Body of pancreas (tissue), 4 donors: ENCODE data around the gene FNBP1L. TPM values are rescaled to one million over a fixed set of nuclear protein-coding genes. Genes with fewer than 3 reads are reported as not detected.
"Not testable (repeated sequence)": the region's sequence is repeated elsewhere in the genome, so short reads cannot be mapped to it uniquely, and the experiment has no call there.

ENCODE experiments used
- ATAC-seq: fragments of 150-250 bp; one replicate; pipeline ENCODE4 v1.9.1; 2016
- DNase-seq, 4 donors: peaks; one replicate each; pipeline ENCODE4 v3.0.0-alpha.2; 2019
- H3K27ac ChIP-seq, 4 donors: fragments of 200-600 bp; sonication (generic); 1 replicate in 3 of 4; 2 replicates in 1 of 4; pipeline versions ENCODE4 v1.5.1 to v1.6.1; 2016 to 2019; ENCODE audit warnings: mild to moderate bottlenecking in 1 of 4, mixed read lengths in 1 of 4, moderate library complexity in 1 of 4
- H3K27me3 ChIP-seq, 2 donors: fragments of 200-600 bp; sonication (generic); one replicate each; pipeline ENCODE4 v1.6.0; 2016; ENCODE audit warnings: mild to moderate bottlenecking in 1 of 2
- H3K36me3 ChIP-seq, 2 donors: fragments of 200-600 bp; sonication (generic); replicated peaks in 1 of 2; 2 replicates each; pipeline ENCODE4 v1.5.1; 2016; ENCODE audit warnings: low read depth in 2 of 2; ENCODE audit not compliant: insufficient read depth in 1 of 2
- H3K4me1 ChIP-seq: fragments of 200-600 bp; sonication (generic); one replicate; pipeline ENCODE4 v1.6.0; 2016
- H3K4me3 ChIP-seq, 2 donors: fragments of 200-600 bp; sonication (generic); 1 replicate in 1 of 2; 2 replicates in 1 of 2; pipeline ENCODE4 v1.5.1; 2016 to 2019
- H3K9me3 ChIP-seq, 3 donors: fragments of 200-600 bp; sonication (generic); 1 replicate in 2 of 3; 2 replicates in 1 of 3; pipeline ENCODE4 v1.5.1; 2016
- POLR2A ChIP-seq, 3 donors: fragments of 450-650 bp; IDR thresholded peaks; one replicate each; pipeline ENCODE4 v1.6.1; 2016; ENCODE audit warnings: antibody characterized with exemption in 3 of 3, mild to moderate bottlenecking in 2 of 3
- WGBS, 2 donors: methylation state at CpG; one replicate each; pipeline ENCODE4 v1.1.5; 2017; 5-methylcytosine and 5-hydroxymethylcytosine counted together
- intact Hi-C: fragments of 100-400 bp; cut with DNase I; formaldehyde crosslinking; loops from one replicate; pipeline ENCODE4 v1.15.1; 2023
- total RNA-seq, 2 donors: library from RNA; depleted of rRNA; stranded (reverse); fragments of >200 nt; gene quantifications; one replicate each; pipeline ENCODE4 v1.1.0, GENCODE V29; 2016
- TF ChIP-seq, protein P1 (sequence below), 7 experiments: fragments of 450-650 bp in 4 of 7; fragments of 200-600 bp in 3 of 7; sonication (generic) in 3 of 7; IDR thresholded peaks; one replicate each; pipeline ENCODE4 v1.5.1; 2016 to 2019; ENCODE audit warnings: antibody characterized with exemption in 7 of 7

The FNBP1L gene
- total RNA-seq, 2 donors from 2014 or later = 23.1 to 32.9 TPM

DNA sequence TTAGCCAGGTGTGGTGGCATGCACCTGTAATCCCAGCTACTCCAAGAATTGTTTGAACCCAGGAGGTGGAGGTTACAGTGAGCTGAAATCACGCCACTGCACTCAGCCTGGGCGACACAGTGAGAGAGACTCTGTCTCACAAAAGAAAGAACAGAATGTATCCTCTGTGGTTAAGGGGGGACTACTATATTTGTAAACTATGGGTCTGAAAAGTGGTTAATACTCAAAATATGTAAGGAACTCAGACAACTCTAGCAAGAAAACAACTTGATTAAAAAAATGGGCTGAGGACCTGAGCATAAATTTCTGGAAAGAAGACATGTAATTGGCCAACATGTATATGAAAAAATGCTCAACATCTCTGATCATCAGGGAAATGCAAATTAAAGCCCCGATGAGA, 11.2 kb downstream of the FNBP1L start:
- Histone ChIP-seq H3K4me1 (peaks cover 7% of the 10 kb centered on the region), H3K36me3 (no peaks in the 10 kb centered on the region), H3K9me3 (no peaks in the 10 kb centered on the region), H3K27me3 (no peaks in the 10 kb centered on the region), H3K4me3 (no peak overlapping the region), H3K27ac (no peak overlapping the region)
- 93 to 96% methylated on average over 3 of the region's 3 CpGs for WGBS, 2 donors
- TF ChIP-seq, protein P1, sequence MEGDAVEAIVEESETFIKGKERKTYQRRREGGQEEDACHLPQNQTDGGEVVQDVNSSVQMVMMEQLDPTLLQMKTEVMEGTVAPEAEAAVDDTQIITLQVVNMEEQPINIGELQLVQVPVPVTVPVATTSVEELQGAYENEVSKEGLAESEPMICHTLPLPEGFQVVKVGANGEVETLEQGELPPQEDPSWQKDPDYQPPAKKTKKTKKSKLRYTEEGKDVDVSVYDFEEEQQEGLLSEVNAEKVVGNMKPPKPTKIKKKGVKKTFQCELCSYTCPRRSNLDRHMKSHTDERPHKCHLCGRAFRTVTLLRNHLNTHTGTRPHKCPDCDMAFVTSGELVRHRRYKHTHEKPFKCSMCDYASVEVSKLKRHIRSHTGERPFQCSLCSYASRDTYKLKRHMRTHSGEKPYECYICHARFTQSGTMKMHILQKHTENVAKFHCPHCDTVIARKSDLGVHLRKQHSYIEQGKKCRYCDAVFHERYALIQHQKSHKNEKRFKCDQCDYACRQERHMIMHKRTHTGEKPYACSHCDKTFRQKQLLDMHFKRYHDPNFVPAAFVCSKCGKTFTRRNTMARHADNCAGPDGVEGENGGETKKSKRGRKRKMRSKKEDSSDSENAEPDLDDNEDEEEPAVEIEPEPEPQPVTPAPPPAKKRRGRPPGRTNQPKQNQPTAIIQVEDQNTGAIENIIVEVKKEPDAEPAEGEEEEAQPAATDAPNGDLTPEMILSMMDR (IDR thresholded peaks at IDR 0.05) = no peak
- TF ChIP-seq POLR2A (IDR thresholded peaks at IDR 0.05) = no peak
- DNase-seq = no peak
- no peak for ATAC-seq
- intact Hi-C loops = no loop called here

DNA sequence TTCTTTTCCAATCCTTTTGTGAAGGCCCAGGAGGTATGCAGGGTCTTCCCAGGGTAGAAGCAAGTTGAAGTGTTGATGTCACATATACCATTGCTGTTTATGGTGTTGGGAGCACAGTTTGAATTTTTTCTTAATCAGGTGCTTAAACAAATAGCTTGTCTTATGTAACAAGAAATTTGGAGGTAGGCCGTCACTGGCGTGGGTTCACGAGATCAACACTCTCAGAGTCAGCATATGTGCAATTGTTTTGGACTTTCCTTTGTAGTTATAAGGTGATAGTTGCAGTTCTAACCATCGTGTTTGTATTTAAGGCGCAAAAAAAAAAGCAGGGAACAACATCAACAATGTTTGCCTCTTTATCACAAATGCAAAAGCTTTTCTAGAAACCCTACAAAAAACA, 13.3 kb downstream of the FNBP1L start:
- ATAC-seq = no peak
- intact Hi-C loops = no loop called here
- Histone ChIP-seq H3K36me3 (no peaks in the 10 kb centered on the region), H3K4me3 (no peak overlapping the region), H3K27me3 (no peaks in the 10 kb centered on the region), H3K9me3 (no peaks in the 10 kb centered on the region), H3K4me1 (peaks cover 7% of the 10 kb centered on the region), H3K27ac (no peak overlapping the region)
- DNase-seq = peak in 1 of 4 donors; percentile 22
- 50 to 58% methylated on average over 5 of the region's 5 CpGs for WGBS, 2 donors
- TF ChIP-seq, protein P1 (IDR thresholded peaks at IDR 0.05) = no peak
- no peak for TF ChIP-seq POLR2A (IDR thresholded peaks at IDR 0.05)

DNA sequence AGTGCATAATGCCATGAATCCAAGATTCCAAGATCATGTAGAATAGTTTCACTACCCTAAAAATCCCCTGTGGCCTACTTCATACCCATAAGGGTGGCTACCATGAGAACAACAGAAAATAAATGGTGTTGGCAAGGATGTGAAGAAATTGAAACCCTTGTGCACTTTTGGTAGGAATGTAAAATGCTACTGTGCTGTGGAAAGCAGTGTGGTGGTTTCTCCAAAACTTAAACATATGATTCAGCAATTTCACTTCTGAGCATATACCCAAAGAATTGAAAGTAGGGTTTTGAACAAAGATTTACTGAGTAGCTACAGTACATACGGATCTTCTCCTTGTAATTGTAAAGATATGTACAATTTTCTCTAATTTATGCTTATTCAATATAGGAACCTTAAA, 16.0 kb downstream of the FNBP1L start:
- no peak for DNase-seq
- ATAC-seq = no peak
- H3K4me1 ChIP-seq = peaks cover 7% of the 10 kb centered on the region
- H3K36me3 ChIP-seq = no peaks in the 10 kb centered on the region
- no peaks in the 10 kb centered on the region for H3K27me3 ChIP-seq
- no peaks in the 10 kb centered on the region for H3K9me3 ChIP-seq
- TF ChIP-seq POLR2A (IDR thresholded peaks at IDR 0.05) = no peak
- TF ChIP-seq, protein P1 (IDR thresholded peaks at IDR 0.05) = no peak
- 91 to 100% methylated on average over 1 of the region's 1 CpG for WGBS, 2 donors
- intact Hi-C loops = no loop called here
- H3K27ac ChIP-seq = no peak overlapping the region
- no peak overlapping the region for H3K4me3 ChIP-seq

DNA sequence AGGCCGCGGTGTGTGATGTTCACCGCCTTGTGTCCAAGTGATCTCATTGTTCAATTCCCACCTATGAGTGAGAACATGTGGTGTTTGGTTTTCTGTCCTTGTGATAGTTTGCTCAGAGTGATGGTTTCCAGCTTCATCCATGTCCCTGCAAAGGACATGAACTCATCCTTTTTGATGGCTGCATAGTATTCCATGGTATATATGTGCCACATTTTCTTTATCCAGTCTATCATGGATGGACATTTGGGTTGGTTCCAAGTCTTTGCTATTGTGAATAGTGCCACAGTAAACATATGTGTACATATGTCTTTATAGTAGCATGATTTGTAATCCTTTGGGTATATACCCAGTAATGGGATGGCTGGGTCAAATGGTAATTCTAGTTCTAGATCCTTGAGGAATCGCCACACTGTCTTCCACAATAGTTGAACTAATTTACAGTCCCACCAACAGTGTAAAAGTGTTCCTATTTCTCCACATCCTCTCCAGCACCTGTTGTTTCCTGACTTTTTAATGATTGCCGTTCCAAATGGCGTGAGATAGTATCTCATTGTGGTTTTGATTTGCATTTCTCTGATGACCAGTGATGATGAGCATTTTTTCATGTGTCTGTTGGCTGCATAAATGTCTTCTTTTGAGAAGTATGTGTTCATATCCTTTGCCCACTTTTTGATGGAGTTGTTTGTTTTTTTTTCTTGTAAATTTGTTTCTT, 17.6 kb downstream of the FNBP1L start:
- H3K36me3 ChIP-seq, H3K4me1 ChIP-seq, H3K27me3 ChIP-seq, DNase-seq, H3K9me3 ChIP-seq, H3K27ac ChIP-seq, H3K4me3 ChIP-seq, intact Hi-C loops, ATAC-seq: not testable (repeated sequence)
- 73 to 92% methylated on average over 5 to 6 of the region's 6 CpGs for WGBS, 2 donors

DNA sequence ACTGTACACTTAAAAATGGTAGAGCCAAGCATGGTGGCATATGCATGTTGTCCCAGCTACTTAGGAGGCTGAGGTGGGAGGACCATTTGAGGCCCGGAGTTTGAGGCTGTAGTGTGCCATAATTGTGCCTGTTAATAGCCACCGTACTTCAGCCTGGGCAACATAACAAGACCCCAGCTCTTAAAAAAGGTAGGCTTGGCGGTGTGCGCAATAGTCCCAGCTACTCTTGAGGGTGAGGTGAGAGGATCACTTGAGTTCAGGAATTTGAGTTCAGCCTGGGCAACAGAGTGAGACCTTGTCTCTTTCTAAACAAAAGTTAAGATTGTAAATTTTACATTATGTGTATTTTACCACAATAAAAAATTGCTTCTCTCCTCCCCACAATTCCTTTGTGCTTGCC, 19.7 kb downstream of the FNBP1L start:
- WGBS, 2 donors = 95 to 96% methylated on average over 4 of the region's 4 CpGs
- H3K27ac ChIP-seq = no peak overlapping the region
- intact Hi-C loops = no loop called here
- no peaks in the 10 kb centered on the region for H3K9me3 ChIP-seq
- DNase-seq (no peak), ATAC-seq (no peak)
- H3K36me3 ChIP-seq = no peaks in the 10 kb centered on the region
- no peaks in the 10 kb centered on the region for H3K27me3 ChIP-seq
- peaks cover 9% of the 10 kb centered on the region for H3K4me1 ChIP-seq
- no peak overlapping the region for H3K4me3 ChIP-seq
- no peak for TF ChIP-seq POLR2A (IDR thresholded peaks at IDR 0.05)
- TF ChIP-seq, protein P1 (IDR thresholded peaks at IDR 0.05) = no peak
